Activated T-helper 1 cell treated with anti-CD3 and anti-CD28 coated beads, Interleukin-12 subunit alpha, Interleukin-12 subunit beta, Interleukin-2, Interleukin-4 antibody, amounts not matched to agents 30 ng/mL and 10 ng/mL and 1 ng/mL, durations not matched to agents 14 hours and 24 hours and 36 hours (primary cell): Measurements from ENCODE around the gene RAP2C. TPM values are rescaled to one million over a fixed set of nuclear protein-coding genes. Genes with fewer than 3 reads are reported as not detected.

Experiments used
- total RNA-seq: library from RNA; stranded (reverse); gene quantifications from 2 replicates; pipeline ENCODE4 v1.2.3, GENCODE V29; 2022

The RAP2C gene
- total RNA-seq, 1 donor from 2014 or later: 33.8 TPM

Other genes with a start within 250 kb of the RAP2C start
- gene STK26, start 196.1 kb downstream of the RAP2C start, total RNA-seq: 57.1 and 59.3 TPM in 2 replicates
- gene FRMD7, start 91.4 kb downstream of the RAP2C start, total RNA-seq: not detected in 2 replicates